Neural progenitor cell (in vitro differentiated cells): ENCODE data around the gene ZNF625.

Experiments used
- EZH2 ChIP-seq: fragments of 200-600 bp; sonication (generic); IDR thresholded peaks from 2 replicates; pipeline ENCODE4 v1.6.1; 2017; ENCODE audit warnings: antibody characterized with exemption, mild to moderate bottlenecking, moderate library complexity
- EZH2phosphoT487 ChIP-seq: fragments of 200-600 bp; sonication (generic); IDR thresholded peaks from 2 replicates; pipeline ENCODE4 v1.6.1; 2017; ENCODE audit warnings: antibody characterized with exemption
- TF ChIP-seq, protein P1 (sequence below): fragments of 200-600 bp; sonication (generic); IDR thresholded peaks from 2 replicates; pipeline ENCODE4 v1.5.1; 2017; ENCODE audit warnings: antibody characterized with exemption, mild to moderate bottlenecking

DNA sequence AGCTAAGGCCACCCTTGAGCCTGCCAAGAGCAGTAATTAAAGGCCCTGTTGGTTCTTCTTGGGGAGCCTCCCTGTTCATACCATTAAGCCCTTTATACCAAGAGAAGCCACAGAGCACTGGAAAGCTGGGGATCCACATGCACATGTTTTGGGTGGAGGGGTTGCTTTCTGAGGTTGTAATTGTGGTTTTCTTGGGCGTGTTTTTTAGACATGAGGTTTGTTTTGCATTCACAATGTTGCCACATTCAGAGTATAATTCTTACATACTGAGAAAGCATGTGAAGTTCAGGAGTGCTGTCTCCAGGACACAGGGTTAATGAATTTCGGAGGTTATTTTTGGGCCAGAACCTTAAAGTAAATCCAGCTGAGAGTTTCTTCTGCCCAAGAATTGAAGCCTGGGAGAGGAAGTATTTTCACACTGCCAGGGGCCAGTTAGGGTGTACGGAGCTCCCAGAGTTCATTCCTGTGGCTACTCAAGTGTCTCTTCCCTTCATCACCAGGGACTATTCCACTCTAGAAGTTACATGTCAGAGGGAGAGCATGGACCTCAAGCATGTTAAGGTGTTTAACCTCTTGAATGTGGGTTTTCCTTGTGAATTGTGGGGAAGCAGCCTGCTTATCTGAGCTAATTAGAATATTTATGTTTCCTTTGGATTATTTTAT lies 43.4 kb upstream of the ZNF625 start:
- TF ChIP-seq, protein P1, sequence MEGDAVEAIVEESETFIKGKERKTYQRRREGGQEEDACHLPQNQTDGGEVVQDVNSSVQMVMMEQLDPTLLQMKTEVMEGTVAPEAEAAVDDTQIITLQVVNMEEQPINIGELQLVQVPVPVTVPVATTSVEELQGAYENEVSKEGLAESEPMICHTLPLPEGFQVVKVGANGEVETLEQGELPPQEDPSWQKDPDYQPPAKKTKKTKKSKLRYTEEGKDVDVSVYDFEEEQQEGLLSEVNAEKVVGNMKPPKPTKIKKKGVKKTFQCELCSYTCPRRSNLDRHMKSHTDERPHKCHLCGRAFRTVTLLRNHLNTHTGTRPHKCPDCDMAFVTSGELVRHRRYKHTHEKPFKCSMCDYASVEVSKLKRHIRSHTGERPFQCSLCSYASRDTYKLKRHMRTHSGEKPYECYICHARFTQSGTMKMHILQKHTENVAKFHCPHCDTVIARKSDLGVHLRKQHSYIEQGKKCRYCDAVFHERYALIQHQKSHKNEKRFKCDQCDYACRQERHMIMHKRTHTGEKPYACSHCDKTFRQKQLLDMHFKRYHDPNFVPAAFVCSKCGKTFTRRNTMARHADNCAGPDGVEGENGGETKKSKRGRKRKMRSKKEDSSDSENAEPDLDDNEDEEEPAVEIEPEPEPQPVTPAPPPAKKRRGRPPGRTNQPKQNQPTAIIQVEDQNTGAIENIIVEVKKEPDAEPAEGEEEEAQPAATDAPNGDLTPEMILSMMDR: no peak
- TF ChIP-seq EZH2phosphoT487 (no peak), EZH2 (no peak)
